OCI-LY3 (cell line): ENCODE data around the gene ATP2C2.

ENCODE experiments used
- EZH2phosphoT487 ChIP-seq: fragments of 200-600 bp; shearing (Covaris generic); IDR thresholded peaks from 2 replicates; pipeline ENCODE4 v1.6.1; 2018; ENCODE audit warnings: antibody characterized with exemption, mixed run types, low read depth
- TF ChIP-seq, protein P1 (sequence below): fragments of 200-600, 300-600 bp; sonication (generic); IDR thresholded peaks from 2 replicates; pipeline ENCODE4 v1.5.1; 2014; ENCODE audit warnings: antibody characterized with exemption, low read length, low read depth

DNA sequence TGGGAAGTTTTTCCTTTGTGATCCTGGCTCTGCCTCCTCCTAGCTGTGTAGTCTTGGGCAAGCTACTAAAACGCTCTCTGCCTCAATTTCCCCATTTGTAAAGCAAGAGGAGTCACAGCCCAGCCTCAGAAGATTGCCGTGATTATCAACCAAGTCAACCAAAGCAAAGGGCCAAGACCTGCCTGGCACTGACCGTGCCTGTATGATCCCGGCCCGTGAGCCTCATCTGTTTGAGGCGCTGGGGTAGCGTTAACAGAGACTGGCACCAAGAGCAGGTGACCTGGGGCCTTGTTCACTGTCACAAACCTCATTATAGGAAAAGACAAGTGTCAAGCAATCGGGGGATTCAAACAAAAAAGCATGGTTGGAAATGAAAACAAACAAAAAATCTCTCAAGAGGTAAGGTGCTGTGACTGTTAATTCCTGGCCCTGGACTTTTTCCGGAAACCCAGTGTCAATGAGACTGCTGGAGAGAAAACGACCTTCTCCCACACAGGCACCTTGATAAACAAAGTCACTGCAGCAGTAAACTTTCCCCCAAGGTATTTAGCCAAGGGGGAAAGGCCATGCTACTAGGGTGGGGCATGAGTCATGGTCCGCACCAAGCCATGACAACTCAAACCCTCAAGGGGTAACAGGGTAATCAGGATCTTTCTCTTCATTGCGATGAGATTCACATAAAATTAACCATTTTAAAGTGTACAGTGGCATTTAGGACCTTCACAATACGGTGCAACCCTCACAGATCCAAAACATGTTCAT lies 130.7 kb downstream of the ATP2C2 start:
- TF ChIP-seq, protein P1, sequence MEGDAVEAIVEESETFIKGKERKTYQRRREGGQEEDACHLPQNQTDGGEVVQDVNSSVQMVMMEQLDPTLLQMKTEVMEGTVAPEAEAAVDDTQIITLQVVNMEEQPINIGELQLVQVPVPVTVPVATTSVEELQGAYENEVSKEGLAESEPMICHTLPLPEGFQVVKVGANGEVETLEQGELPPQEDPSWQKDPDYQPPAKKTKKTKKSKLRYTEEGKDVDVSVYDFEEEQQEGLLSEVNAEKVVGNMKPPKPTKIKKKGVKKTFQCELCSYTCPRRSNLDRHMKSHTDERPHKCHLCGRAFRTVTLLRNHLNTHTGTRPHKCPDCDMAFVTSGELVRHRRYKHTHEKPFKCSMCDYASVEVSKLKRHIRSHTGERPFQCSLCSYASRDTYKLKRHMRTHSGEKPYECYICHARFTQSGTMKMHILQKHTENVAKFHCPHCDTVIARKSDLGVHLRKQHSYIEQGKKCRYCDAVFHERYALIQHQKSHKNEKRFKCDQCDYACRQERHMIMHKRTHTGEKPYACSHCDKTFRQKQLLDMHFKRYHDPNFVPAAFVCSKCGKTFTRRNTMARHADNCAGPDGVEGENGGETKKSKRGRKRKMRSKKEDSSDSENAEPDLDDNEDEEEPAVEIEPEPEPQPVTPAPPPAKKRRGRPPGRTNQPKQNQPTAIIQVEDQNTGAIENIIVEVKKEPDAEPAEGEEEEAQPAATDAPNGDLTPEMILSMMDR, result no peak
- TF ChIP-seq EZH2phosphoT487, result no peak
